ENCODE results near the gene MEGF10. TPM values are rescaled to one million over a fixed set of nuclear protein-coding genes. Genes with fewer than 3 reads are reported as not detected.

Gene MEGF10
- total RNA-seq, 2 experiments from 2014 or later: not detected

GRCh38 chr5:127386557-127386956 lies 96.0 kb downstream of the MEGF10 start:
- ATAC-seq (no peak), DNase-seq (no peak)
- POLR2A ChIA-PET: no interaction called here
- H3K36me3 Mint-ChIP-seq (ENCODE audit: low read depth): no peaks in the 10 kb centered on the region
- no peak overlapping the region for H3K27ac Mint-ChIP-seq
- no peak overlapping the region for H3K4me3 Mint-ChIP-seq
- no peaks in the 10 kb centered on the region for H3K4me1 Mint-ChIP-seq (ENCODE audit: low read depth)
- CTCF ChIA-PET: no interaction called here
- peaks cover 6% of the 10 kb centered on the region for H3K27me3 Mint-ChIP-seq (ENCODE audit: low read depth)
- H3K9me3 Mint-ChIP-seq (ENCODE audit: insufficient read depth): no peaks in the 10 kb centered on the region

GRCh38 chr5:127389601-127390000 lies 99.0 kb downstream of the MEGF10 start:
- ChIA-PET CTCF (no interaction called here), POLR2A (no interaction called here)
- no peaks in the 10 kb centered on the region for H3K9me3 Mint-ChIP-seq (ENCODE audit: insufficient read depth)
- ATAC-seq: no peak
- H3K27ac Mint-ChIP-seq: no peak overlapping the region
- peaks cover 11% of the 10 kb centered on the region for H3K27me3 Mint-ChIP-seq (ENCODE audit: low read depth)
- no peaks in the 10 kb centered on the region for H3K36me3 Mint-ChIP-seq (ENCODE audit: low read depth)
- no peaks in the 10 kb centered on the region for H3K4me1 Mint-ChIP-seq (ENCODE audit: low read depth)
- no peak for DNase-seq
- no peak overlapping the region for H3K4me3 Mint-ChIP-seq

GRCh38 chr5:127392762-127393161 lies 102.2 kb downstream of the MEGF10 start:
- Mint-ChIP-seq H3K27me3 (ENCODE audit: low read depth) (peaks cover 7% of the 10 kb centered on the region), H3K4me3 (no peak overlapping the region), H3K36me3 (ENCODE audit: low read depth) (no peaks in the 10 kb centered on the region), H3K4me1 (ENCODE audit: low read depth) (no peaks in the 10 kb centered on the region), H3K27ac (no peak overlapping the region), H3K9me3 (ENCODE audit: insufficient read depth) (no peaks in the 10 kb centered on the region)
- ATAC-seq (no peak), DNase-seq (no peak)
- ChIA-PET CTCF (no interaction called here), POLR2A (no interaction called here)

- H3K27me3 Mint-ChIP-seq (ENCODE audit: low read depth): peaks cover 12% of the 10 kb centered on the region
- no peak for DNase-seq
- H3K4me1 Mint-ChIP-seq (ENCODE audit: low read depth): no peaks in the 10 kb centered on the region
- H3K4me3 Mint-ChIP-seq: no peak overlapping the region
- POLR2A ChIA-PET: no interaction called here
- no peak for ATAC-seq
- no peak overlapping the region for H3K27ac Mint-ChIP-seq
- no peaks in the 10 kb centered on the region for H3K36me3 Mint-ChIP-seq (ENCODE audit: low read depth)
- no peaks in the 10 kb centered on the region for H3K9me3 Mint-ChIP-seq (ENCODE audit: insufficient read depth)
- CTCF ChIA-PET: no interaction called here
Measured at GRCh38 chr5:127396490-127397155, 106.0 kb downstream of the MEGF10 start.

GRCh38 chr5:127398508-127398907 lies 107.9 kb downstream of the MEGF10 start:
- no peak overlapping the region for H3K4me3 Mint-ChIP-seq
- no peak for ATAC-seq
- H3K36me3 Mint-ChIP-seq (ENCODE audit: low read depth): no peaks in the 10 kb centered on the region
- H3K4me1 Mint-ChIP-seq (ENCODE audit: low read depth): no peaks in the 10 kb centered on the region
- H3K27ac Mint-ChIP-seq: no peak overlapping the region
- CTCF ChIA-PET: no interaction called here
- POLR2A ChIA-PET: no interaction called here
- DNase-seq: no peak
- peaks cover 7% of the 10 kb centered on the region for H3K27me3 Mint-ChIP-seq (ENCODE audit: low read depth)
- no peaks in the 10 kb centered on the region for H3K9me3 Mint-ChIP-seq (ENCODE audit: insufficient read depth)

GRCh38 chr5:127399068-127399467 lies 108.5 kb downstream of the MEGF10 start:
- ATAC-seq (no peak), DNase-seq (no peak)
- H3K4me1 Mint-ChIP-seq (ENCODE audit: low read depth): no peaks in the 10 kb centered on the region
- no peaks in the 10 kb centered on the region for H3K9me3 Mint-ChIP-seq (ENCODE audit: insufficient read depth)
- peaks cover 7% of the 10 kb centered on the region for H3K27me3 Mint-ChIP-seq (ENCODE audit: low read depth)
- no peaks in the 10 kb centered on the region for H3K36me3 Mint-ChIP-seq (ENCODE audit: low read depth)
- no peak overlapping the region for H3K4me3 Mint-ChIP-seq
- POLR2A ChIA-PET: no interaction called here
- no peak overlapping the region for H3K27ac Mint-ChIP-seq
- CTCF ChIA-PET: interaction anchor here (1.1 kb wide), 1 partner anchor 12 kb away, joined by 3 read pairs; no protein-coding TSS in a partner anchor

GRCh38 chr5:127400539-127400938 lies 109.9 kb downstream of the MEGF10 start:
- CTCF ChIA-PET: no interaction called here
- ATAC-seq (no peak), DNase-seq (no peak)
- H3K36me3 Mint-ChIP-seq (ENCODE audit: low read depth): no peaks in the 10 kb centered on the region
- H3K4me1 Mint-ChIP-seq (ENCODE audit: low read depth): no peaks in the 10 kb centered on the region
- no peaks in the 10 kb centered on the region for H3K9me3 Mint-ChIP-seq (ENCODE audit: insufficient read depth)
- H3K27ac Mint-ChIP-seq: no peak overlapping the region
- POLR2A ChIA-PET: no interaction called here
- peaks cover 9% of the 10 kb centered on the region for H3K27me3 Mint-ChIP-seq (ENCODE audit: low read depth)
- H3K4me3 Mint-ChIP-seq: no peak overlapping the region

- Mint-ChIP-seq H3K4me1 (ENCODE audit: low read depth) (no peaks in the 10 kb centered on the region), H3K27ac (no peak overlapping the region), H3K9me3 (ENCODE audit: insufficient read depth) (no peaks in the 10 kb centered on the region), H3K27me3 (ENCODE audit: low read depth) (peaks cover 9% of the 10 kb centered on the region), H3K36me3 (ENCODE audit: low read depth) (no peaks in the 10 kb centered on the region), H3K4me3 (no peak overlapping the region)
- CTCF ChIA-PET: no interaction called here
- DNase-seq: no peak
- POLR2A ChIA-PET: no interaction called here
- ATAC-seq: no peak
Measured at GRCh38 chr5:127400946-127401670, 110.5 kb downstream of the MEGF10 start.

GRCh38 chr5:127402361-127402760 lies 111.8 kb downstream of the MEGF10 start:
- POLR2A ChIA-PET: no interaction called here
- Mint-ChIP-seq H3K4me1 (ENCODE audit: low read depth) (no peaks in the 10 kb centered on the region), H3K27me3 (ENCODE audit: low read depth) (peaks cover 12% of the 10 kb centered on the region), H3K27ac (no peak overlapping the region), H3K4me3 (no peak overlapping the region), H3K36me3 (ENCODE audit: low read depth) (no peaks in the 10 kb centered on the region), H3K9me3 (ENCODE audit: insufficient read depth) (no peaks in the 10 kb centered on the region)
- ATAC-seq: no peak
- DNase-seq: no peak
- CTCF ChIA-PET: no interaction called here

- no peak overlapping the region for H3K4me3 Mint-ChIP-seq
- no peaks in the 10 kb centered on the region for H3K9me3 Mint-ChIP-seq (ENCODE audit: insufficient read depth)
- H3K27me3 Mint-ChIP-seq (ENCODE audit: low read depth): peaks cover 11% of the 10 kb centered on the region
- no peak for DNase-seq
- ChIA-PET CTCF (no interaction called here), POLR2A (no interaction called here)
- no peaks in the 10 kb centered on the region for H3K4me1 Mint-ChIP-seq (ENCODE audit: low read depth)
- no peak for ATAC-seq
- no peak overlapping the region for H3K27ac Mint-ChIP-seq
- H3K36me3 Mint-ChIP-seq (ENCODE audit: low read depth): no peaks in the 10 kb centered on the region
Measured at GRCh38 chr5:127404190-127404589, 113.6 kb downstream of the MEGF10 start.

GRCh38 chr5:127406326-127407121 lies 115.9 kb downstream of the MEGF10 start:
- ChIA-PET CTCF (no interaction called here), POLR2A (no interaction called here)
- DNase-seq: no peak
- Mint-ChIP-seq H3K9me3 (ENCODE audit: insufficient read depth) (no peaks in the 10 kb centered on the region), H3K36me3 (ENCODE audit: low read depth) (no peaks in the 10 kb centered on the region), H3K4me3 (no peak overlapping the region), H3K27me3 (ENCODE audit: low read depth) (peaks cover 9% of the 10 kb centered on the region), H3K4me1 (ENCODE audit: low read depth) (peaks cover 8% of the 10 kb centered on the region), H3K27ac (no peak overlapping the region)
- ATAC-seq: no peak

- no peak overlapping the region for H3K27ac Mint-ChIP-seq
- ChIA-PET CTCF (interaction anchor here (0.8 to 1.2 kb wide), 2 partner anchors 10 to 35 kb away, joined by 3 read pairs; no protein-coding TSS in a partner anchor), POLR2A (no interaction called here)
- H3K9me3 Mint-ChIP-seq (ENCODE audit: insufficient read depth): no peaks in the 10 kb centered on the region
- H3K27me3 Mint-ChIP-seq (ENCODE audit: low read depth): peaks cover 11% of the 10 kb centered on the region
- DNase-seq: no peak
- ATAC-seq: no peak
- H3K4me1 Mint-ChIP-seq (ENCODE audit: low read depth): peaks cover 8% of the 10 kb centered on the region
- no peak overlapping the region for H3K4me3 Mint-ChIP-seq
- H3K36me3 Mint-ChIP-seq (ENCODE audit: low read depth): no peaks in the 10 kb centered on the region
Measured at GRCh38 chr5:127409246-127409917, 118.8 kb downstream of the MEGF10 start.
